Fibroblast of lung (primary cell): ENCODE results near the gene CDC6. TPM values are rescaled to one million over a fixed set of nuclear protein-coding genes. Genes with fewer than 3 reads are reported as not detected.

Experiments used
- DNase-seq, 2 donors: peaks; one replicate each; pipeline versions ENCODE4 v3.0.0 to v3.0.0-alpha.2; 2010; ENCODE audit warnings: low read depth in 2 of 2
- H2AFZ ChIP-seq: 2 replicates; pipeline ENCODE4 v1.5.1; 2012; ENCODE audit warnings: low read length, control low read depth, inconsistent platforms
- H3K27ac ChIP-seq: 2 replicates; pipeline ENCODE4 v1.5.1; 2011; ENCODE audit warnings: low read length, control low read depth; ENCODE audit not compliant: insufficient read depth
- H3K27me3 ChIP-seq: 2 replicates; pipeline ENCODE4 v1.5.1; 2011; ENCODE audit warnings: mild to moderate bottlenecking, low read length; ENCODE audit not compliant: control insufficient read depth, insufficient read depth
- H3K36me3 ChIP-seq: 2 replicates; pipeline ENCODE4 v1.5.1; 2011; ENCODE audit warnings: low read length; ENCODE audit not compliant: control insufficient read depth, insufficient read depth
- H3K4me1 ChIP-seq: 2 replicates; pipeline ENCODE4 v1.5.1; 2011; ENCODE audit warnings: low read length; ENCODE audit not compliant: control insufficient read depth, insufficient read depth; ENCODE audit errors: extremely low read depth
- H3K4me2 ChIP-seq: 2 replicates; pipeline ENCODE4 v1.5.1; 2011; ENCODE audit warnings: low read length, control low read depth; ENCODE audit not compliant: insufficient read depth; ENCODE audit errors: extremely low read depth
- H3K4me3 ChIP-seq, 4 experiments: fragments of 200-600 bp in 1 of 4; sonication (generic) in 1 of 4; replicated peaks in 1 of 4; 2 replicates each; pipeline ENCODE4 v1.5.1; 2011 to 2016; ENCODE audit warnings: low read length in 4 of 4, low read depth in 3 of 4, mild to moderate bottlenecking in 3 of 4, control low read depth in 2 of 4, inconsistent platforms in 1 of 4, mixed read lengths in 1 of 4; ENCODE audit not compliant: insufficient read depth in 1 of 4; ENCODE audit errors: control extremely low read depth in 1 of 4
- H3K79me2 ChIP-seq: 2 replicates; pipeline ENCODE4 v1.5.1; 2012; ENCODE audit warnings: mild to moderate bottlenecking, low read length, inconsistent platforms; ENCODE audit not compliant: control insufficient read depth, insufficient read depth
- H3K9ac ChIP-seq: 2 replicates; pipeline ENCODE4 v1.5.1; 2011; ENCODE audit warnings: mild to moderate bottlenecking, low read length, control low read depth; ENCODE audit not compliant: insufficient read depth
- H3K9me3 ChIP-seq: 2 replicates; pipeline ENCODE4 v1.5.1; 2012; ENCODE audit warnings: low read depth, low read length; ENCODE audit not compliant: control insufficient read depth, insufficient read depth
- H4K20me1 ChIP-seq: 2 replicates; pipeline ENCODE4 v1.5.1; 2011; ENCODE audit warnings: low read length; ENCODE audit not compliant: control insufficient read depth, insufficient read depth; ENCODE audit errors: extremely low read depth
- CTCF ChIP-seq, 2 donors: IDR thresholded peaks in 1 of 2; conservative IDR thresholded peaks in 1 of 2; 1 replicate in 1 of 2; 2 replicates in 1 of 2; pipeline ENCODE4 v1.5.1; 2011 to 2012; ENCODE audit warnings: low read length in 2 of 2, control low read depth in 1 of 2, inconsistent platforms in 1 of 2, low read depth in 1 of 2, mild to moderate bottlenecking in 1 of 2
- EZH2 ChIP-seq: IDR thresholded peaks from 2 replicates; pipeline ENCODE4 v1.5.1; 2012; ENCODE audit warnings: low read length, control low read depth, mild to moderate bottlenecking; ENCODE audit errors: missing control alignments
- polyA plus RNA-seq, 2 donors: library from polyadenylated mRNA; depleted of rRNA in 1 of 2; stranded (reverse) in 1 of 2; unstranded in 1 of 2; fragments of >200 nt; gene quantifications; 2 replicates each; pipeline ENCODE4 v1.2.1, GENCODE V29; 2011 to 2012; ENCODE audit warnings: missing spikeins in 1 of 2
- total RNA-seq: library from RNA; depleted of rRNA; stranded (reverse); fragments of >200 nt; gene quantifications from 2 replicates; pipeline ENCODE4 v1.2.1, GENCODE V29; 2014

The CDC6 gene
- total and polyA plus RNA-seq, 2 donors (not counting 1 experiment from before 2014, with no cell fraction given) = 4.5 to 16.3 TPM

GRCh38 chr17:40323391-40324381 is 36.0 kb downstream of the CDC6 start:
- Histone ChIP-seq H4K20me1 (no peaks in the 10 kb centered on the region), H3K4me1 (peaks cover 69% of the 10 kb centered on the region)

GRCh38 chr17:40325156-40326013 is 37.7 kb downstream of the CDC6 start:
- Histone ChIP-seq H3K4me1 (peaks cover 66% of the 10 kb centered on the region), H3K36me3 (no peaks in the 10 kb centered on the region), H3K4me2 (no peak overlapping the region), H4K20me1 (no peaks in the 10 kb centered on the region), H2AFZ (no peak overlapping the region), H3K27ac (no peak overlapping the region), H3K27me3 (no peaks in the 10 kb centered on the region), H3K9ac (no peak overlapping the region), H3K9me3 (no peaks in the 10 kb centered on the region), H3K79me2 (peaks cover 72% of the 10 kb centered on the region), H3K4me3 (no peak overlapping the region)
- no peak for TF ChIP-seq CTCF (conservative IDR thresholded peaks at IDR 0.05 in 1 of 2, IDR thresholded peaks at IDR 0.05 in 1 of 2; ENCODE audit: low read depth in 1 of 2, low read length in 2 of 2)
- no peak for TF ChIP-seq EZH2
- no peak for DNase-seq

More at GRCh38 chr17:40323391-40324381, 36.0 kb downstream of the CDC6 start:
- Histone ChIP-seq H3K79me2 (peaks cover 81% of the 10 kb centered on the region), H3K9me3 (no peaks in the 10 kb centered on the region), H3K27me3 (no peaks in the 10 kb centered on the region), H3K36me3 (no peaks in the 10 kb centered on the region), H3K9ac (peak overlapping the region; percentile 46), H3K4me2 (peak overlapping the region; percentile 53), H3K27ac (peak overlapping the region; percentile 95), H2AFZ (no peak overlapping the region), H3K4me3 (peak overlapping the region in 1 of 4 experiments; percentile 99)
- no peak for TF ChIP-seq EZH2
- no peak for TF ChIP-seq CTCF (conservative IDR thresholded peaks at IDR 0.05 in 1 of 2, IDR thresholded peaks at IDR 0.05 in 1 of 2; ENCODE audit: low read depth in 1 of 2, low read length in 2 of 2)
- peak; percentile 53 to 71 for DNase-seq
